Liver (tissue), 9 donors: ENCODE data around the gene UTS2R. TPM values are rescaled to one million over a fixed set of nuclear protein-coding genes. Genes with fewer than 3 reads are reported as not detected.
"Not testable (repeated sequence)": the region's sequence is repeated elsewhere in the genome, so short reads cannot be mapped to it uniquely, and the experiment has no call there.

Experiments used
- DNase-seq: peaks from one replicate; pipeline ENCODE4 v3.0.0-alpha.2; 2017; ENCODE audit warnings: low spot score
- H3K27ac ChIP-seq, 2 donors: one replicate each; pipeline ENCODE4 v1.7.0; 2013; ENCODE audit warnings: inconsistent platforms in 2 of 2, low read length in 2 of 2, control low read depth in 1 of 2, low read depth in 1 of 2, mild to moderate bottlenecking in 1 of 2
- H3K27me3 ChIP-seq, 4 donors: one replicate each; pipeline versions ENCODE4 v1.6.1 to v1.7.0; 2013; ENCODE audit warnings: low read length in 3 of 4, inconsistent platforms in 1 of 4, mild to moderate bottlenecking in 1 of 4, moderate library complexity in 1 of 4; ENCODE audit not compliant: control insufficient read depth in 4 of 4, insufficient read depth in 4 of 4
- H3K36me3 ChIP-seq, 4 donors: one replicate each; pipeline versions ENCODE4 v1.6.1 to v1.7.0; 2013; ENCODE audit warnings: low read length in 3 of 4, mild to moderate bottlenecking in 3 of 4, low read depth in 1 of 4, moderate library complexity in 1 of 4; ENCODE audit not compliant: control insufficient read depth in 4 of 4, insufficient read depth in 3 of 4
- H3K4me1 ChIP-seq, 4 donors: one replicate each; pipeline versions ENCODE4 v1.6.1 to v1.7.0; 2013; ENCODE audit warnings: low read length in 3 of 4, mild to moderate bottlenecking in 3 of 4, moderate library complexity in 1 of 4; ENCODE audit not compliant: control insufficient read depth in 4 of 4, insufficient read depth in 4 of 4
- H3K4me3 ChIP-seq, 3 donors: one replicate each; pipeline versions ENCODE4 v1.6.1 to v1.7.0; 2013; ENCODE audit warnings: low read length in 3 of 3, control low read depth in 1 of 3, low read depth in 1 of 3, mild to moderate bottlenecking in 1 of 3
- H3K9ac ChIP-seq, 2 donors: one replicate each; pipeline ENCODE4 v1.7.0; 2013; ENCODE audit warnings: low read length in 2 of 2, mild to moderate bottlenecking in 2 of 2, moderate library complexity in 2 of 2, control low read depth in 1 of 2, low read depth in 1 of 2
- H3K9me3 ChIP-seq, 4 donors: one replicate each; pipeline versions ENCODE4 v1.6.1 to v1.7.0; 2013; ENCODE audit warnings: low read length in 3 of 4; ENCODE audit not compliant: control insufficient read depth in 4 of 4
- EGR1 ChIP-seq, 2 donors: IDR thresholded peaks; 2 replicates each; pipeline ENCODE4 v1.6.1; 2016 to 2018; ENCODE audit warnings: antibody characterized with exemption in 2 of 2, low read depth in 2 of 2
- FOXA1 ChIP-seq: IDR thresholded peaks from 2 replicates; pipeline ENCODE4 v1.6.1; 2016; ENCODE audit warnings: antibody characterized with exemption
- GABPA ChIP-seq, 2 donors: IDR thresholded peaks in 1 of 2; conservative IDR thresholded peaks in 1 of 2; 2 replicates each; pipeline ENCODE4 v1.6.1; 2016; ENCODE audit warnings: antibody characterized with exemption in 2 of 2, mild to moderate bottlenecking in 1 of 2, moderate library complexity in 1 of 2
- HNF4G ChIP-seq: IDR thresholded peaks from 2 replicates; pipeline ENCODE4 v1.6.1; 2016; ENCODE audit warnings: antibody characterized with exemption
- JUND ChIP-seq, 2 donors: IDR thresholded peaks; 2 replicates each; pipeline ENCODE4 v1.6.1; 2016; ENCODE audit warnings: antibody characterized with exemption in 2 of 2
- NR2F2 ChIP-seq: IDR thresholded peaks from 2 replicates; pipeline ENCODE4 v1.6.1; 2016; ENCODE audit warnings: antibody characterized with exemption
- RXRA ChIP-seq, 2 donors: IDR thresholded peaks; 2 replicates each; pipeline ENCODE4 v1.6.1; 2017 to 2018; ENCODE audit warnings: antibody characterized with exemption in 2 of 2, mild to moderate bottlenecking in 1 of 2
- SP1 ChIP-seq: IDR thresholded peaks from 2 replicates; pipeline ENCODE4 v1.6.1; 2018; ENCODE audit warnings: antibody characterized with exemption, mild to moderate bottlenecking
- WGBS: extraction: QIAGEN DNeasy Blood & Tissue Kit; methylation state at CpG from one replicate; pipeline ENCODE4 v1.1.7; 2013; 5-methylcytosine and 5-hydroxymethylcytosine counted together
- polyA plus RNA-seq, 2 donors: library from polyadenylated mRNA; stranded (reverse) in 1 of 2; unstranded in 1 of 2; fragments of 200-250 nt in 1 of 2; fragments of >200 nt in 1 of 2; fragmentation: Nextera tagmentation in 1 of 2; extraction: Ambion mirVana in 1 of 2; gene quantifications; one replicate each; pipeline versions ENCODE4 v1.2.1 to v1.2.3, GENCODE V29; 2013 to 2015
- total RNA-seq, 2 donors: library from RNA; depleted of rRNA; stranded (reverse); fragments of >200 nt; gene quantifications; one replicate each; pipeline ENCODE4 v1.2.3, GENCODE V29; 2014
- TF ChIP-seq, protein P1 (sequence below): fragments of 150-350 bp; IDR thresholded peaks from 2 replicates; pipeline ENCODE4 v1.5.1; 2017; ENCODE audit warnings: improper control_type of control experiment, low read depth, low read length; ENCODE audit not compliant: missing input control
- TF ChIP-seq, protein P2 (sequence below): IDR thresholded peaks from 2 replicates; pipeline ENCODE4 v1.6.1; 2016; ENCODE audit warnings: antibody characterized with exemption, mild to moderate bottlenecking
- donor health status: healthy.
- donor health status: healthy.
- donor health status: healthy.
- donor health status: healthy.
- donor health status: healthy.

The UTS2R gene
- total and polyA plus RNA-seq, 4 donors = not detected

DNA sequence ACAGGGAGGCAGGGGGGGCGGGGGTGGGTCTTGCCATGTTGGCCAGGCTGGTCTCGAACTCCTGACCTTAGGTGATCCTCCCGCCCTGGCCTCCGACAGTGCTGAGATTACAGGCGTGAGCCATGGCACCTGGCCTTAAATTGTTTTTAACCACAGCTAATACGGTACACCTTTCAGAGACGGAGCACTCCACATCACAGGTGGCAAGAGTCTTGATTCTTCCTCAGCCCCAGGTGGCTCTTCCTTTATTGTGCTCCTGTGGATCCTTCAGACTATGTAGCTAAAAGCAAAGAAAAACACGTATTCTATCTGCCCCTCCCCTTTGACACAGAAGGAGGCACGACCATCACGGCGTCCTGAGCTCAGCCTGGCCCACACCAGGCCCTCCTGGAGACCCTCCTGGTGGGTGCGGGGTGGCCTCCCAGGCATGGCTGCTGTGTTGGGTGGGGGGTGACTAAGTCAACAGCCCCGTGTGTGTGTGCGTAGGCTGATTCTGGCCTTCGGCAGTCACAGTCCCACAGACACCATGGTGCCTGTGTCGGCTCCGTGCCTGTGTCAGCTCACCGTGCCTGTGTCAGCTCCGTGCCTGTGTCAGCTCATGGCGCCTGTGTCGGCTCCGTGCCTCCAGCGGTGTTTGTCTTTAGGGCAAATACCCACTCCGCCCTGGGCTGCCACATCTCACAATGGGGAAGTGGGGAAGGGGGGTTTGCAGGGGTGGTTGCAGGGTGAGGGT is 27.2 kb upstream of the UTS2R start (continued):
- TF ChIP-seq GABPA (IDR thresholded peaks at IDR 0.05 in 1 of 2, conservative IDR thresholded peaks at IDR 0.05 in 1 of 2) (no peak), NR2F2 (no peak)

DNA sequence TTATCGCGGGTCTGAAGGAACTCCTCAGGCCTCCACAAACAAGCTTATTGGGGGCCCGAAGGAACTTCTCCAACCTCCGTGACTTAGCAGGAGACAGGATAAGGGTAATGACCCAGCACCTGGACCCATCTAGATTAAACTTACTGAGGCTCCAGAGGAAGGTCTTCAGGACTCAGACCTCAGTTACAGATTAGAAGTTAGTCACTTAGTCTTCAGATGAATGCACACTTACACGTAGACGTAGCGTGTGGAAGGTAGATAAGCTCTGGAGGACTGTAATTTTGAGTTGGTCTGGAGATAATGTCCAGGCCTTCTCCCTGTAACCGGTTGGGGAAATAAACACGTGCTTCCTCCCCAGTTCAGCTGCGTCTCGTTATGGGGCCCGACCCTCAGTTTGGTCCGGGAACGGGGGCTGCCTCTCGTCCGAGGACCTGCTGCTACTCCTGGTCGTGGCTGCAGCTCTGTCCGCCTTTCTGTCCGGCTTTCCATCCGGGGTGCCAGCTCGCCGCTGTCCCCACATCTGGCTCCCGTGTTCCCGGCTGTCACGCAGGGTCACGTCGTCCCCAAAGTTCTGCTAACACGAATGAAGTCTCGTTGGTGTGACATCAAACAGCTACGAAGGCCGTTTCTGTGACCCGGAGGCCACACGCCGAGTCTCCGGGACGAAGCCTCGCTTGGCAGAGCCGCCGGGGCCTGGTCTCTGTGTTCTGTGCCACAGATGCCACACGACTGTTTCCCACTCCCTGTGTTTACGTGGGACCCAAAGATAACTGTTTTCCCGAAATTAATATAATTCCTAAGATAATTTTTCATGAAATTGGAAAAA is 26.2 kb upstream of the UTS2R start:
- Histone ChIP-seq H3K9me3 (no peaks in the 10 kb centered on the region), H3K4me3 (no peak overlapping the region), H3K27me3 (no peaks in the 10 kb centered on the region), H3K4me1 (peaks cover 0 to 4% (median 1%) of the 10 kb centered on the region in 4 donors), H3K27ac (no peak overlapping the region), H3K36me3 (no peaks in the 10 kb centered on the region), H3K9ac (no peak overlapping the region)
- no peak for DNase-seq
- TF ChIP-seq EGR1 (IDR thresholded peaks at IDR 0.05; ENCODE audit: low read depth in 2 of 2) (no peak), HNF4G (no peak), NR2F2 (no peak)
- TF ChIP-seq, protein P1, sequence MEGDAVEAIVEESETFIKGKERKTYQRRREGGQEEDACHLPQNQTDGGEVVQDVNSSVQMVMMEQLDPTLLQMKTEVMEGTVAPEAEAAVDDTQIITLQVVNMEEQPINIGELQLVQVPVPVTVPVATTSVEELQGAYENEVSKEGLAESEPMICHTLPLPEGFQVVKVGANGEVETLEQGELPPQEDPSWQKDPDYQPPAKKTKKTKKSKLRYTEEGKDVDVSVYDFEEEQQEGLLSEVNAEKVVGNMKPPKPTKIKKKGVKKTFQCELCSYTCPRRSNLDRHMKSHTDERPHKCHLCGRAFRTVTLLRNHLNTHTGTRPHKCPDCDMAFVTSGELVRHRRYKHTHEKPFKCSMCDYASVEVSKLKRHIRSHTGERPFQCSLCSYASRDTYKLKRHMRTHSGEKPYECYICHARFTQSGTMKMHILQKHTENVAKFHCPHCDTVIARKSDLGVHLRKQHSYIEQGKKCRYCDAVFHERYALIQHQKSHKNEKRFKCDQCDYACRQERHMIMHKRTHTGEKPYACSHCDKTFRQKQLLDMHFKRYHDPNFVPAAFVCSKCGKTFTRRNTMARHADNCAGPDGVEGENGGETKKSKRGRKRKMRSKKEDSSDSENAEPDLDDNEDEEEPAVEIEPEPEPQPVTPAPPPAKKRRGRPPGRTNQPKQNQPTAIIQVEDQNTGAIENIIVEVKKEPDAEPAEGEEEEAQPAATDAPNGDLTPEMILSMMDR = no peak
- 93% methylated on average over 42 of the region's 42 CpGs for WGBS

DNA sequence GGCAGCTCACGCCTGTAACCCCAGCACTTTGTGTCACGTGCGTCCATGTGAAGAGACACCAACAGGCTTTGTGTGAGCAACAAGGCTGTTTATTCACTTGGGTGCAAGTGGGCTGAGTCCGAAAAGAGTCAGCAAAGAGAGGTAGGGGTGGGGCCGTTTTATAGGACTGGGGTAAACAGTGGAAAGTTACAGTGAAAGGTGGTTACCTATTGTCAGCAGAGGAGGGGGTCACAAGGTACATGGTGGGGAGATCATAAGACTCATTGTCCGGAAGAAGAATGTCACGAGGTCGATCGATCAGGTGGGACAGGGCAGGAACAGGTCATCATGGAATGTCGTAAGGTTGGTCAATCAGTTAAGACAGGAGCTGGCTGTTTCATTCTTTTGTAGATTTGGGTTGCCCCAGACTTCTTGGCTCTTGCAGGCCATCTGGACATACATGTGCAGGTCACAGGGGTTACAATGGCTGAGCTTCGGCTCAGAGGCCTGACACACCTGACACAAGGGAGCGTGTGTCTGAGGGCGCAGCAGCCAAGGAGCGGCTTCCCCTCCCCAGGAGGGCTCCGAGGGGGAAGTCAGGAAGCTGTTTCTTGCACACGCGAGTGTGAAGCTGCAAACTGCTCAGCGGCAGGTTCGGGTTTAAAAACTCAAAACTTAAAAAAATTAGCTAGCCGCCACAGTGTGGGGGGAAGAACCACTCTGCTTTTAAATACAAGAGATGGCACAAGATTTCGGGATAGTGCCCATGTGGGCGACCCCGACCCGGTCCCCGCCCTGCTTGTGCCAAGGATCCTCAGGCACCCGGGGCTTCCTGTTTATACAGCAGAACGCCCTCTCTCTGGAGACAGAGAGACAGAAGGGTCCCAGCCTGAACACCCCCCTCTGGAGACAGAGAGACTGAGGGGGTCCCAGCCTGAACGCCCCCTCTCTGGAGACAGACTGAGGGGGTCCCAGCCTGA is 24.9 kb upstream of the UTS2R start:
- Histone ChIP-seq H3K4me3 (no peak overlapping the region), H3K4me1 (peaks cover 0 to 4% (median 1%) of the 10 kb centered on the region in 4 donors), H3K27ac (no peak overlapping the region), H3K9me3 (no peaks in the 10 kb centered on the region), H3K9ac (no peak overlapping the region), H3K36me3 (no peaks in the 10 kb centered on the region), H3K27me3 (no peaks in the 10 kb centered on the region)
- 60% methylated on average over 28 of the region's 28 CpGs for WGBS
- no peak for DNase-seq
- TF ChIP-seq NR2F2 (no peak), JUND (IDR thresholded peaks at IDR 0.05) (no peak), EGR1 (IDR thresholded peaks at IDR 0.05; ENCODE audit: low read depth in 2 of 2) (no peak), FOXA1 (no peak), SP1 (peak; percentile 34), RXRA (IDR thresholded peaks at IDR 0.05) (peak in 1 of 2 donors; percentile 51)
- TF ChIP-seq, protein P2, sequence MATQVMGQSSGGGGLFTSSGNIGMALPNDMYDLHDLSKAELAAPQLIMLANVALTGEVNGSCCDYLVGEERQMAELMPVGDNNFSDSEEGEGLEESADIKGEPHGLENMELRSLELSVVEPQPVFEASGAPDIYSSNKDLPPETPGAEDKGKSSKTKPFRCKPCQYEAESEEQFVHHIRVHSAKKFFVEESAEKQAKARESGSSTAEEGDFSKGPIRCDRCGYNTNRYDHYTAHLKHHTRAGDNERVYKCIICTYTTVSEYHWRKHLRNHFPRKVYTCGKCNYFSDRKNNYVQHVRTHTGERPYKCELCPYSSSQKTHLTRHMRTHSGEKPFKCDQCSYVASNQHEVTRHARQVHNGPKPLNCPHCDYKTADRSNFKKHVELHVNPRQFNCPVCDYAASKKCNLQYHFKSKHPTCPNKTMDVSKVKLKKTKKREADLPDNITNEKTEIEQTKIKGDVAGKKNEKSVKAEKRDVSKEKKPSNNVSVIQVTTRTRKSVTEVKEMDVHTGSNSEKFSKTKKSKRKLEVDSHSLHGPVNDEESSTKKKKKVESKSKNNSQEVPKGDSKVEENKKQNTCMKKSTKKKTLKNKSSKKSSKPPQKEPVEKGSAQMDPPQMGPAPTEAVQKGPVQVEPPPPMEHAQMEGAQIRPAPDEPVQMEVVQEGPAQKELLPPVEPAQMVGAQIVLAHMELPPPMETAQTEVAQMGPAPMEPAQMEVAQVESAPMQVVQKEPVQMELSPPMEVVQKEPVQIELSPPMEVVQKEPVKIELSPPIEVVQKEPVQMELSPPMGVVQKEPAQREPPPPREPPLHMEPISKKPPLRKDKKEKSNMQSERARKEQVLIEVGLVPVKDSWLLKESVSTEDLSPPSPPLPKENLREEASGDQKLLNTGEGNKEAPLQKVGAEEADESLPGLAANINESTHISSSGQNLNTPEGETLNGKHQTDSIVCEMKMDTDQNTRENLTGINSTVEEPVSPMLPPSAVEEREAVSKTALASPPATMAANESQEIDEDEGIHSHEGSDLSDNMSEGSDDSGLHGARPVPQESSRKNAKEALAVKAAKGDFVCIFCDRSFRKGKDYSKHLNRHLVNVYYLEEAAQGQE = no peak

DNA sequence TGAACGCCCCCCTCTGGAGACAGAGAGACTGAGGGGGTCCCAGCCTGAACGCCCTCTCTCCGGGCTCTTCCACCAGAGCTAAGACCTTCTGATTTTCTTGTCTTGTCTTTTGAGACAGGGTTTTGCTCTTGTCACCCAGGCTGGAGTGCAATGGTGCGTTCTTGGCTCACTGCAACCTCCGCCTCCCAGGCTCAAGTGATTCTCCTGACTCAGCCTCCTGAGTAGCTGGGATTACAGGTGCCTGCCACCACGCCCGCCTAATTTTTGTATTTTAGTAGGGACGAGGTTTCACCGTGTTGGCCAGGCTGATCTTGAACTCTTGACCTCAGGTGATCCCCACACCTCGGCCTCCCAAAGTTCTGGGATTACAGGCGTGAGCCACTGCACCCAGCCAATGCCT is 23.6 kb upstream of the UTS2R start:
- not testable (repeated sequence) for H3K4me1 ChIP-seq, H3K4me3 ChIP-seq, H3K36me3 ChIP-seq, H3K9me3 ChIP-seq, H3K27me3 ChIP-seq, DNase-seq, H3K27ac ChIP-seq, H3K9ac ChIP-seq
- WGBS = 86% methylated on average over 11 of the region's 11 CpGs
